ENCODE measurements around the gene SLC25A21. TPM values are rescaled to one million over a fixed set of nuclear protein-coding genes. Genes with fewer than 3 reads are reported as not detected.

Gene SLC25A21
- total and polyA plus RNA-seq, 10 of the 15 experiments (the other 5 are each of a cell fraction or from before 2014, with no cell fraction given), result 0.06 to 0.72 (median 0.17) TPM; not detected in 3

GRCh38 chr14:37122919-37123639 lies 49.3 kb downstream of the SLC25A21 start:
- SMC1A ChIA-PET (ENCODE audit: uncharacterized antibody, unreplicated experiment), result no interaction called here
- in situ Hi-C loops (cut with MboI) (no loop called here), intact Hi-C loops (cut with micrococcal nuclease; ENCODE audit: unreplicated experiment) (no loop called here)
- BruUV-seq (replicated peaks), result no TSS peak
- no peaks in the 10 kb centered on the region for H3K4me1 ChIP-seq (ENCODE audit: control insufficient read depth, insufficient read depth, low read length)
- H2AFZ ChIP-seq (ENCODE audit: control insufficient read depth, low read depth, low read length), result no peak overlapping the region
- RAD21 ChIA-PET (ENCODE audit: unreplicated experiment), result no interaction called here
- H3K79me2 ChIP-seq (ENCODE audit: control insufficient read depth, insufficient read depth, low read length), result no peaks in the 10 kb centered on the region
- H3K9me3 ChIP-seq (replicated peaks; ENCODE audit: control insufficient read depth, insufficient read depth, low read length), result no peaks in the 10 kb centered on the region
- CTCF ChIA-PET, result no interaction called here
- TF ChIP-seq PKNOX1 (IDR thresholded peaks at IDR 0.05), result no peak
- TF ChIP-seq EED (IDR thresholded peaks at IDR 0.05; ENCODE audit: low read depth), result no peak
- TF ChIP-seq KDM1A (IDR thresholded peaks at IDR 0.05; ENCODE audit: borderline replicate concordance), result no peak
- TF ChIP-seq ZNF687 (IDR thresholded peaks at IDR 0.05), result no peak
- TF ChIP-seq SRF (IDR thresholded peaks at IDR 0.05; ENCODE audit: low read depth in 2 of 2, low read length in 2 of 2), result no peak
- TF ChIP-seq RBBP5 (conservative IDR thresholded peaks at IDR 0.05), result no peak
- TF ChIP-seq STAT1 (conservative IDR thresholded peaks at IDR 0.05), result no peak
- TF ChIP-seq MTA2 (IDR thresholded peaks at IDR 0.05; ENCODE audit: low read depth), result no peak
- no peak for TF ChIP-seq EZH2 (IDR thresholded peaks at IDR 0.05; ENCODE audit: borderline replicate concordance, control insufficient read depth, low read depth, low read length)
- no peak overlapping the region for H3K27ac ChIP-seq (ENCODE audit: control insufficient read depth, insufficient read depth)
- DNase-seq (ENCODE audit: low read depth, low spot score) (no peak), ATAC-seq (no peak), FAIRE-seq (no peak)
- POLR2A ChIA-PET, result no interaction called here
- no peak overlapping the region for H3K4me3 ChIP-seq
- H3K27me3 ChIP-seq (replicated peaks in 1 of 2; ENCODE audit: control insufficient read depth in 2 of 2, insufficient read depth in 2 of 2, low read length in 1 of 2), result no peaks in the 10 kb centered on the region
- WGBS (ENCODE audit: insufficient coverage, insufficient replicate concordance, low lambda C conversion rate, missing lambda C conversion rate), result 42% methylated on average over 7 of the region's 7 CpGs
- H4K20me1 ChIP-seq (ENCODE audit: control insufficient read depth, insufficient read depth), result no peaks in the 10 kb centered on the region
- no peak overlapping the region for H3K4me2 ChIP-seq (ENCODE audit: control insufficient read depth, insufficient read depth)
- no peaks in the 10 kb centered on the region for H3K36me3 ChIP-seq (ENCODE audit: control insufficient read depth in 2 of 2, insufficient read depth in 2 of 2, low read length in 1 of 2)
- no peak overlapping the region for H3K9ac ChIP-seq (ENCODE audit: control insufficient read depth, insufficient read depth, low read length)

Measured in GM12878 (cell line).